ENCODE measurements around the gene KLF8.
A peak's percentile ranks its signal among the peaks of the same experiment; 100 is the strongest.

Gene KLF8

DNA sequence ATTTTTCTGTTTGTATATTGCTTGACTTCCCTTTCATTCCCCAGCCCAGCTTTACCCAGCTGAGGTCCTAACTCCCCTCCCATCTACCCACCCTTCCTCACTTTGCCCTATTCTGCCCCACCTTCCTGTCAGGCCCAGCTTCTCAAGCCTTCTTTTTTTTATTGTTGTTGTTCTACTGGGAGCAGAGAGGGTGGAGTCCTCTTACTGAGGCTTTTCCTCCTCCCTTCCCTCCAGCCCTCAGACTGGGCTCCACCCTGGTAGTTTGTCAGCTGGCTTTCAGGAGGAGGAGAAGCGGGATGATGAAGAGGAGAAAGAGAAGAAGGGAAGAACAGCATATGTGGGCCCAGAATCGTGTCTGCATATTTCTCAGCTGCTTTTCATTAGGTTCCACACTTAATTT is 3.2 kb upstream of the KLF8 start:
- no peak for ATAC-seq
- TF ChIP-seq GLIS3 (CRISPR knock-in tag; IDR thresholded peaks at IDR 0.05), result no peak
- TF ChIP-seq, protein P1, sequence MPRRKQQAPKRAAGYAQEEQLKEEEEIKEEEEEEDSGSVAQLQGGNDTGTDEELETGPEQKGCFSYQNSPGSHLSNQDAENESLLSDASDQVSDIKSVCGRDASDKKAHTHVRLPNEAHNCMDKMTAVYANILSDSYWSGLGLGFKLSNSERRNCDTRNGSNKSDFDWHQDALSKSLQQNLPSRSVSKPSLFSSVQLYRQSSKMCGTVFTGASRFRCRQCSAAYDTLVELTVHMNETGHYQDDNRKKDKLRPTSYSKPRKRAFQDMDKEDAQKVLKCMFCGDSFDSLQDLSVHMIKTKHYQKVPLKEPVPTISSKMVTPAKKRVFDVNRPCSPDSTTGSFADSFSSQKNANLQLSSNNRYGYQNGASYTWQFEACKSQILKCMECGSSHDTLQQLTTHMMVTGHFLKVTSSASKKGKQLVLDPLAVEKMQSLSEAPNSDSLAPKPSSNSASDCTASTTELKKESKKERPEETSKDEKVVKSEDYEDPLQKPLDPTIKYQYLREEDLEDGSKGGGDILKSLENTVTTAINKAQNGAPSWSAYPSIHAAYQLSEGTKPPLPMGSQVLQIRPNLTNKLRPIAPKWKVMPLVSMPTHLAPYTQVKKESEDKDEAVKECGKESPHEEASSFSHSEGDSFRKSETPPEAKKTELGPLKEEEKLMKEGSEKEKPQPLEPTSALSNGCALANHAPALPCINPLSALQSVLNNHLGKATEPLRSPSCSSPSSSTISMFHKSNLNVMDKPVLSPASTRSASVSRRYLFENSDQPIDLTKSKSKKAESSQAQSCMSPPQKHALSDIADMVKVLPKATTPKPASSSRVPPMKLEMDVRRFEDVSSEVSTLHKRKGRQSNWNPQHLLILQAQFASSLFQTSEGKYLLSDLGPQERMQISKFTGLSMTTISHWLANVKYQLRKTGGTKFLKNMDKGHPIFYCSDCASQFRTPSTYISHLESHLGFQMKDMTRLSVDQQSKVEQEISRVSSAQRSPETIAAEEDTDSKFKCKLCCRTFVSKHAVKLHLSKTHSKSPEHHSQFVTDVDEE (CRISPR knock-in tag; IDR thresholded peaks at IDR 0.05), result no peak
- no peak for TF ChIP-seq RARB (CRISPR knock-in tag; IDR thresholded peaks at IDR 0.05)
- TF ChIP-seq ZNF8 (CRISPR knock-in tag; IDR thresholded peaks at IDR 0.05), result no peak
- TF ChIP-seq ZNF565 (CRISPR knock-in tag; conservative IDR thresholded peaks at IDR 0.05; ENCODE audit: low read depth), result no peak
- no peak for TF ChIP-seq ESRRG (CRISPR knock-in tag; IDR thresholded peaks at IDR 0.05)
- no peak for TF ChIP-seq ISL1 (CRISPR knock-in tag; IDR thresholded peaks at IDR 0.05)
- no peak for TF ChIP-seq TCF4 (CRISPR knock-in tag; IDR thresholded peaks at IDR 0.05; ENCODE audit: borderline replicate concordance)
- no peak for TF ChIP-seq ZC3H10 (CRISPR knock-in tag; IDR thresholded peaks at IDR 0.05)
- no peak for TF ChIP-seq SNAI2 (CRISPR knock-in tag; IDR thresholded peaks at IDR 0.05)
- no peak for TF ChIP-seq ARNTL (CRISPR knock-in tag; IDR thresholded peaks at IDR 0.05; ENCODE audit: borderline replicate concordance, low read depth)
- no peak for TF ChIP-seq OSR1 (CRISPR knock-in tag; IDR thresholded peaks at IDR 0.05)

DNA sequence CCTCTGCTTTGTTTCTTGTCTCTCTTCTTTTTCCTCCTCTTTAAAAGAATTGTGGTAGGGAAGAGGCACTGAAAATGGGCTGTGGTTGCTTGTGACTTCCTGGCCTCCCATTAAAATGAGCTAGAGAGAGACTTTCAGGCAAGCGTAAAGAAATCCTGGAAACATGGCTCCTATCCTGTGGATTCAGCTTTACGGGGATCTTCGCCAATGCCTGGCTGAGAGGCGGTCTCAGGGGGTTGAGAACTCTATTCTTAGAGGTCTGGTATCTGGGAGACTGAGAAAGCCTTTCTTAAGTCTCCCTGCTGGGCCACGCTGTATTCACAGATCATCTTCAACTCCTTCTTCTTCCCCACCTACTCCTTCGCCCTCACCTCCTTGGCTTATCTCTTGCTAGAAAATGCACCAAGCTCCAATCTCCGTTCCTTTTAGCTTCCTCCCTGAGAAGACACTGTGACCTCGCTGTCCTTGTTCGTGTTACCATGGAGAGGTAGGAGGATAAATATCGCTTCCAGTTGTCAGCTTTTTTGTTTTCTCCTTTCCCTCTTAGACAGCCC is 542 bp upstream of the KLF8 start:
- no peak for ATAC-seq
- TF ChIP-seq, protein P2, sequence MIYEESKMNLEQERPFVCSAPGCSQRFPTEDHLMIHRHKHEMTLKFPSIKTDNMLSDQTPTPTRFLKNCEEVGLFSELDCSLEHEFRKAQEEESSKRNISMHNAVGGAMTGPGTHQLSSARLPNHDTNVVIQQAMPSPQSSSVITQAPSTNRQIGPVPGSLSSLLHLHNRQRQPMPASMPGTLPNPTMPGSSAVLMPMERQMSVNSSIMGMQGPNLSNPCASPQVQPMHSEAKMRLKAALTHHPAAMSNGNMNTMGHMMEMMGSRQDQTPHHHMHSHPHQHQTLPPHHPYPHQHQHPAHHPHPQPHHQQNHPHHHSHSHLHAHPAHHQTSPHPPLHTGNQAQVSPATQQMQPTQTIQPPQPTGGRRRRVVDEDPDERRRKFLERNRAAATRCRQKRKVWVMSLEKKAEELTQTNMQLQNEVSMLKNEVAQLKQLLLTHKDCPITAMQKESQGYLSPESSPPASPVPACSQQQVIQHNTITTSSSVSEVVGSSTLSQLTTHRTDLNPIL (CRISPR knock-in tag; IDR thresholded peaks at IDR 0.05; ENCODE audit: low read depth), result no peak

DNA sequence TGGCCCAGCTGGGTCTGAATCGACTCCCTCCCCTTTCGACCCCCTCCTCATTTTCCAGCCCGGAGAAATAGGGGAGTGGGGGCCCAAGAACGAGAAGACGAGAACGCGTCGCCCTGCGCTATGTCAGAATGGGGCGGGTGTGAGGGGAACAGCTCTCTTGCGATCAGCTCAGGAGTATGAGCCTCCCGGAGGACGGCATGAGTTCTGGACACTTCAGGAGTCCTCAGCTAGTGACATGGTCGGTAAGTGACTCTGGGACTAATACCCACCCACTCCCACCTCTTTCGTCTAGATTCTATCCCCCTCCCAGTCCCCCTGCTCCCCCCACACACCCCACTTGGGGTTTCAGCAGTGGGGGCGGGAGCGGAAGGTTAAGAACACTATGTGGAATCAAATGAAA is 944 bp downstream of the KLF8 start:
- peak; percentile 32; the same call in 1 of the 3 replicates for ATAC-seq
- TF ChIP-seq ZFP30 (CRISPR knock-in tag; IDR thresholded peaks at IDR 0.05), result no peak
- TF ChIP-seq PPARA (CRISPR knock-in tag; IDR thresholded peaks at IDR 0.05; ENCODE audit: borderline replicate concordance), result no peak
- no peak for TF ChIP-seq GLIS3 (CRISPR knock-in tag; IDR thresholded peaks at IDR 0.05)
- TF ChIP-seq, protein P3, sequence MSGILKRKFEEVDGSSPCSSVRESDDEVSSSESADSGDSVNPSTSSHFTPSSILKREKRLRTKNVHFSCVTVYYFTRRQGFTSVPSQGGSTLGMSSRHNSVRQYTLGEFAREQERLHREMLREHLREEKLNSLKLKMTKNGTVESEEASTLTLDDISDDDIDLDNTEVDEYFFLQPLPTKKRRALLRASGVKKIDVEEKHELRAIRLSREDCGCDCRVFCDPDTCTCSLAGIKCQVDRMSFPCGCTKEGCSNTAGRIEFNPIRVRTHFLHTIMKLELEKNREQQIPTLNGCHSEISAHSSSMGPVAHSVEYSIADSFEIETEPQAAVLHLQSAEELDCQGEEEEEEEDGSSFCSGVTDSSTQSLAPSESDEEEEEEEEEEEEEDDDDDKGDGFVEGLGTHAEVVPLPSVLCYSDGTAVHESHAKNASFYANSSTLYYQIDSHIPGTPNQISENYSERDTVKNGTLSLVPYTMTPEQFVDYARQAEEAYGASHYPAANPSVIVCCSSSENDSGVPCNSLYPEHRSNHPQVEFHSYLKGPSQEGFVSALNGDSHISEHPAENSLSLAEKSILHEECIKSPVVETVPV (CRISPR knock-in tag; IDR thresholded peaks at IDR 0.05), result no peak
- TF ChIP-seq CSDC2 (CRISPR knock-in tag; IDR thresholded peaks at IDR 0.05), result no peak
- TF ChIP-seq ARNTL (CRISPR knock-in tag; IDR thresholded peaks at IDR 0.05; ENCODE audit: borderline replicate concordance, low read depth), result no peak
- TF ChIP-seq, protein P2 (CRISPR knock-in tag; IDR thresholded peaks at IDR 0.05; ENCODE audit: low read depth), result no peak
- no peak for TF ChIP-seq SNAI2 (CRISPR knock-in tag; IDR thresholded peaks at IDR 0.05)
- no peak for TF ChIP-seq ESRRG (CRISPR knock-in tag; IDR thresholded peaks at IDR 0.05)
- TF ChIP-seq TOX (CRISPR knock-in tag; IDR thresholded peaks at IDR 0.05; ENCODE audit: borderline replicate concordance), result no peak
- TF ChIP-seq, protein P4, sequence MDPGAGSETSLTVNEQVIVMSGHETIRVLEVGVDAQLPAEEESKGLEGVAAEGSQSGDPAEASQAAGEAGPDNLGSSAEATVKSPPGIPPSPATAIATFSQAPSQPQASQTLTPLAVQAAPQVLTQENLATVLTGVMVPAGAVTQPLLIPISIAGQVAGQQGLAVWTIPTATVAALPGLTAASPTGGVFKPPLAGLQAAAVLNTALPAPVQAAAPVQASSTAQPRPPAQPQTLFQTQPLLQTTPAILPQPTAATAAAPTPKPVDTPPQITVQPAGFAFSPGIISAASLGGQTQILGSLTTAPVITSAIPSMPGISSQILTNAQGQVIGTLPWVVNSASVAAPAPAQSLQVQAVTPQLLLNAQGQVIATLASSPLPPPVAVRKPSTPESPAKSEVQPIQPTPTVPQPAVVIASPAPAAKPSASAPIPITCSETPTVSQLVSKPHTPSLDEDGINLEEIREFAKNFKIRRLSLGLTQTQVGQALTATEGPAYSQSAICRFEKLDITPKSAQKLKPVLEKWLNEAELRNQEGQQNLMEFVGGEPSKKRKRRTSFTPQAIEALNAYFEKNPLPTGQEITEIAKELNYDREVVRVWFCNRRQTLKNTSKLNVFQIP (CRISPR knock-in tag; IDR thresholded peaks at IDR 0.05; ENCODE audit: borderline replicate concordance, low read depth), result no peak
- no peak for TF ChIP-seq ZNF8 (CRISPR knock-in tag; IDR thresholded peaks at IDR 0.05)
- TF ChIP-seq TCF4 (CRISPR knock-in tag; IDR thresholded peaks at IDR 0.05; ENCODE audit: borderline replicate concordance), result no peak
- no peak for TF ChIP-seq ISL1 (CRISPR knock-in tag; IDR thresholded peaks at IDR 0.05)
- no peak for TF ChIP-seq ZNF565 (CRISPR knock-in tag; conservative IDR thresholded peaks at IDR 0.05; ENCODE audit: low read depth)
- no peak for TF ChIP-seq RARB (CRISPR knock-in tag; IDR thresholded peaks at IDR 0.05)
- TF ChIP-seq, protein P5, sequence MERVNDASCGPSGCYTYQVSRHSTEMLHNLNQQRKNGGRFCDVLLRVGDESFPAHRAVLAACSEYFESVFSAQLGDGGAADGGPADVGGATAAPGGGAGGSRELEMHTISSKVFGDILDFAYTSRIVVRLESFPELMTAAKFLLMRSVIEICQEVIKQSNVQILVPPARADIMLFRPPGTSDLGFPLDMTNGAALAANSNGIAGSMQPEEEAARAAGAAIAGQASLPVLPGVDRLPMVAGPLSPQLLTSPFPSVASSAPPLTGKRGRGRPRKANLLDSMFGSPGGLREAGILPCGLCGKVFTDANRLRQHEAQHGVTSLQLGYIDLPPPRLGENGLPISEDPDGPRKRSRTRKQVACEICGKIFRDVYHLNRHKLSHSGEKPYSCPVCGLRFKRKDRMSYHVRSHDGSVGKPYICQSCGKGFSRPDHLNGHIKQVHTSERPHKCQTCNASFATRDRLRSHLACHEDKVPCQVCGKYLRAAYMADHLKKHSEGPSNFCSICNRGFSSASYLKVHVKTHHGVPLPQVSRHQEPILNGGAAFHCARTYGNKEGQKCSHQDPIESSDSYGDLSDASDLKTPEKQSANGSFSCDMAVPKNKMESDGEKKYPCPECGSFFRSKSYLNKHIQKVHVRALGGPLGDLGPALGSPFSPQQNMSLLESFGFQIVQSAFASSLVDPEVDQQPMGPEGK (CRISPR knock-in tag; IDR thresholded peaks at IDR 0.05; ENCODE audit: borderline replicate concordance), result no peak
- no peak for TF ChIP-seq BACH2 (CRISPR knock-in tag; IDR thresholded peaks at IDR 0.05; ENCODE audit: borderline replicate concordance)
- TF ChIP-seq, protein P1 (CRISPR knock-in tag; IDR thresholded peaks at IDR 0.05), result no peak
